ENCODE measurements around the gene GALNT15. TPM values are rescaled to one million over a fixed set of nuclear protein-coding genes. Genes with fewer than 3 reads are reported as not detected.

The GALNT15 gene
- total RNA-seq, 1 donor from 2014 or later = 0.17 TPM

DNA sequence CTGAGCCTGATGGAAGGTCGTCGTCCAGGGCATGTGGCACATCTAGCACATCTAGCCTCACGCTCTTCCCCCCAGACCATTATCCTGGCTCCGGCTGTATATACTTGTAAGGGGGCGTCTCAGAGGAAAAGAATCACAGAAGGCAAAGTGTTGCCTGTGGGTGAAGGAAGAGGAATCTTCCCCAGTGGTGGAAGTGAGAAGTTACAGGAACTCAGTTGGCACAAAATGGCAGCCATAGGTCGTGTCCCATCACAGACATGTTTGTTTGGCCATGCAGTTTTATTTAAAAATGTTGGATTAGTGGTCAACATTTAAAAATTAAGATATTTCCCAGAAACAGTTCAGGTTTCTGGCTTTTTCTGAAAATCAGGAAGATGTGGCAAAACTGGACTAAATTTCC, 13.6 kb downstream of the GALNT15 start:
- Histone ChIP-seq H3K36me3 (ENCODE audit: control insufficient read depth, insufficient read depth, low read length) (no peaks in the 10 kb centered on the region), H3K27me3 (ENCODE audit: control insufficient read depth, insufficient read depth, low read length) (no peaks in the 10 kb centered on the region), H3K4me3 (ENCODE audit: low read depth, low read length) (no peak overlapping the region)
- TF ChIP-seq, protein P1, sequence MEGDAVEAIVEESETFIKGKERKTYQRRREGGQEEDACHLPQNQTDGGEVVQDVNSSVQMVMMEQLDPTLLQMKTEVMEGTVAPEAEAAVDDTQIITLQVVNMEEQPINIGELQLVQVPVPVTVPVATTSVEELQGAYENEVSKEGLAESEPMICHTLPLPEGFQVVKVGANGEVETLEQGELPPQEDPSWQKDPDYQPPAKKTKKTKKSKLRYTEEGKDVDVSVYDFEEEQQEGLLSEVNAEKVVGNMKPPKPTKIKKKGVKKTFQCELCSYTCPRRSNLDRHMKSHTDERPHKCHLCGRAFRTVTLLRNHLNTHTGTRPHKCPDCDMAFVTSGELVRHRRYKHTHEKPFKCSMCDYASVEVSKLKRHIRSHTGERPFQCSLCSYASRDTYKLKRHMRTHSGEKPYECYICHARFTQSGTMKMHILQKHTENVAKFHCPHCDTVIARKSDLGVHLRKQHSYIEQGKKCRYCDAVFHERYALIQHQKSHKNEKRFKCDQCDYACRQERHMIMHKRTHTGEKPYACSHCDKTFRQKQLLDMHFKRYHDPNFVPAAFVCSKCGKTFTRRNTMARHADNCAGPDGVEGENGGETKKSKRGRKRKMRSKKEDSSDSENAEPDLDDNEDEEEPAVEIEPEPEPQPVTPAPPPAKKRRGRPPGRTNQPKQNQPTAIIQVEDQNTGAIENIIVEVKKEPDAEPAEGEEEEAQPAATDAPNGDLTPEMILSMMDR (IDR thresholded peaks at IDR 0.05; ENCODE audit: insufficient read depth, low read length, poor library complexity, severe bottlenecking) = no peak
- DNase-seq (ENCODE audit: low read depth) = no peak

- no peaks in the 10 kb centered on the region for H3K36me3 ChIP-seq (ENCODE audit: control insufficient read depth, insufficient read depth, low read length)
- TF ChIP-seq, protein P1 (IDR thresholded peaks at IDR 0.05; ENCODE audit: insufficient read depth, low read length, poor library complexity, severe bottlenecking) = no peak
- no peak overlapping the region for H3K4me3 ChIP-seq (ENCODE audit: low read depth, low read length)
- no peak for DNase-seq (ENCODE audit: low read depth)
- H3K27me3 ChIP-seq (ENCODE audit: control insufficient read depth, insufficient read depth, low read length) = no peaks in the 10 kb centered on the region
These were observed 14.7 kb downstream of the GALNT15 start for GRCh38 chr3:16189201-16189600.

DNA sequence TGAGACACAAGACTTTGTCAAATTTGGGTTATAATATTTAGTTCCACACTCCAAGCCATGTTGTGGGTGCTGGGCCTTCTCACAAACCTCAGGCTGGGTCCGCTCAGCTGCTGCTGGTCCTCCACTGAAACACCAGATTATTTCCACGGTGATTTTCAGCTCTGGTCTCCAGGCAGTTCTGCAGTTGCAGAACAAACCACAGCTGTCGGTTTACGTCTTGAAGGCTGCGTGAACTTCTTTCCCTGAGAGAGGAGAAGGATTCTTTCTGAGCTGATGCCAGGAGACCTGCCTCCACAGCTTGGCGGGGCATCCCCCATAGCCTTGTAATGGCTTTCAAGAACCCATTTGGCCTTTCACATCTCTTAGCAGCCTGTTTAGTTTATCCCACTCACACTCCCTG, 16.2 kb downstream of the GALNT15 start:
- TF ChIP-seq, protein P1 (IDR thresholded peaks at IDR 0.05; ENCODE audit: insufficient read depth, low read length, poor library complexity, severe bottlenecking) = no peak
- DNase-seq (ENCODE audit: low read depth) = no peak
- H3K36me3 ChIP-seq (ENCODE audit: control insufficient read depth, insufficient read depth, low read length) = no peaks in the 10 kb centered on the region
- H3K27me3 ChIP-seq (ENCODE audit: control insufficient read depth, insufficient read depth, low read length) = no peaks in the 10 kb centered on the region
- no peak overlapping the region for H3K4me3 ChIP-seq (ENCODE audit: low read depth, low read length)

GRCh38 chr3:16191591-16191990, 17.1 kb downstream of the GALNT15 start:
- DNase-seq (ENCODE audit: low read depth) = no peak
- H3K27me3 ChIP-seq (ENCODE audit: control insufficient read depth, insufficient read depth, low read length) = no peaks in the 10 kb centered on the region
- H3K4me3 ChIP-seq (ENCODE audit: low read depth, low read length) = no peak overlapping the region
- H3K36me3 ChIP-seq (ENCODE audit: control insufficient read depth, insufficient read depth, low read length) = no peaks in the 10 kb centered on the region
- TF ChIP-seq, protein P1 (IDR thresholded peaks at IDR 0.05; ENCODE audit: insufficient read depth, low read length, poor library complexity, severe bottlenecking) = no peak

DNA sequence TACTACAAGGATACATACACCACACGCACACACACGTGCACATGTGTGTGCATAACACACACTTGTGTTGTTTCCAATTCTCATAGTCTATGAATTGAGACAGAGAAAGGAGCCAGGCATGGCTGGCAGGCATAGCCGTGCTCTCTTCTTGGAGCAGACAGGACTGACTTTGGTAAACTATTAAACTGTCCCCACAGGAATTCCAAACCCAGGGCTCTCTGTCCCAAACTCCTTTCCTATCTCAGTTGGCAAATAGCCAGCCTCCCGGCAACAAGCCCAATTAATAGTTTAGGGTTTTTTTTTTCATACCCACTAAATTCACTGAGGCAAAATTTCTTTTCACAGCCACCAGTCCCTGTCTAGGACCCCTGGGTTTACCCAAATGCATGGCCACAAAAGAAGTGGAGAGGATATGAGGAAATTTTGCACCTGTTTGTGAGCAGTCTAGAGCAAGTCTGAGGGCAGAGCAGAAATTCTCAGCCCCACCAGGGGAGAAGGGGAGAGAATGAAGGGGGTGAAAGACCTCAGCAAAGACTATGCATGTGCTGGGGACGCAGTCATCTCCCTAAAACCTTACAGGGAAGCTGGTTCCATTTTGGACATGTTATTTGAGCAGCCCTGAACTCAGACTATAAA, 17.8 kb downstream of the GALNT15 start:
- no peaks in the 10 kb centered on the region for H3K27me3 ChIP-seq (ENCODE audit: control insufficient read depth, insufficient read depth, low read length)
- no peak overlapping the region for H3K4me3 ChIP-seq (ENCODE audit: low read depth, low read length)
- TF ChIP-seq, protein P1 (IDR thresholded peaks at IDR 0.05; ENCODE audit: insufficient read depth, low read length, poor library complexity, severe bottlenecking) = no peak
- DNase-seq (ENCODE audit: low read depth) = no peak
- no peaks in the 10 kb centered on the region for H3K36me3 ChIP-seq (ENCODE audit: control insufficient read depth, insufficient read depth, low read length)

DNA sequence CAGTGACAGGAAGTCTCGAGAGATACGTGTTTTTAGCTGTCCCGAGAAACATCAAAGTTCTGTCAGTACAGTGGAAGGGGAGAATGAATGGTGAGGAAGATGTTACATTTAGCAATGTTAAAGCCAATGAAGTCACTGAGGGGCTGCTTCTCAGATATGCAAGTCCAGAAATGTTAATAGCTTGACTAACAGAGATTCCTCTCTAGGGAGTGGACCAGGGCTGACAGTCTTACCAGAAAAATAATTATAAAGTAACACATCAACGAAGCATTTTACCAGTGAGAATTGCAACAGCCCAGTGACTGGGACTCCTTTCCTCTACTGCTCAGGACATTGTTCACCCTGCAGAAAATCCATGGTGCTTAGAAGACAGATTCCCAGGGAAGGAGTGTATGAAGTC, 23.9 kb downstream of the GALNT15 start:
- H3K4me3 ChIP-seq (ENCODE audit: low read depth, low read length) = no peak overlapping the region
- H3K27me3 ChIP-seq (ENCODE audit: control insufficient read depth, insufficient read depth, low read length) = no peaks in the 10 kb centered on the region
- no peaks in the 10 kb centered on the region for H3K36me3 ChIP-seq (ENCODE audit: control insufficient read depth, insufficient read depth, low read length)
- TF ChIP-seq, protein P1 (IDR thresholded peaks at IDR 0.05; ENCODE audit: insufficient read depth, low read length, poor library complexity, severe bottlenecking) = no peak
- DNase-seq (ENCODE audit: low read depth) = no peak
